ENCODE results near the gene CBX8.

Gene CBX8

DNA sequence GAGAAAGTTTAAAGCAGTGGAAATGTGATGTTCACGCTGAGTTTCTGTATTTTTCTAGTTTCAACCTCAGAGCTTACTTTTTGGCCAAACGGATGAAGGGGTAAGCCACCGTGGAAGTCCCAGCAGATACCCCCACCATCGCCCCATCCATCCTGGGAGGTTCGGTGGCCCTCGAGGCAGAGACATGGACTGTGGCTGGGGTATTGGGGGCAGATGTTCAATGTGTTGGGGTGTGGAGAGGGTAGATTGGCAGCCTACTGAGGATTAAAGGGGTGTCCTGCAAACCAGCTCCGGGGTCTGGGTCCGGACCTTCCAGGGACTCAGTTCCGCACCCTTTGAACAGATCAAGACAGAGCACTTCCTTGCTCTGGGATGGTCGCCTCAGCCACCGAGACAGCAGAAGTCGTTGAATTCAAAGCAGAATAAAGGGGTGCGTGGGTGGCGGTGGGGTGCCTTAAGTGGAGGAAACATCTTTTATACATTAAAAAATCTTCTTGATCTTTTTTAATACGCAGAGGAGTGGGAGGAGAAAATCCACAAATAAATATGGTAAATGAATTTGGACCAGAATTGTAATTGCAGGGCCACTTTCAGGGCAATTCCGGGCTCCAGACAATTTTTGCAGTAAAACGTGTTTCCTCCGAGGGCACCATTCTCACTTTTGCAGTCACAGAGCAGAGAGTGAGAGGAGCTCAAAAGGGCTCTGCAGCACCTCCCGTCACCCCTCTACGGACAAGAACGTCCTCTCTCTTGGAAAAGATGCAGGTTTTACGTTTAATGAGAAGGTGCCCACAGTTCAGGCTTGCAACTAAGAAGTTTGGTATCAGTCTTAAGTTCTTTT is 8.2 kb upstream of the CBX8 start:
- DNase-seq (ENCODE audit: low read depth), result no peak

DNA sequence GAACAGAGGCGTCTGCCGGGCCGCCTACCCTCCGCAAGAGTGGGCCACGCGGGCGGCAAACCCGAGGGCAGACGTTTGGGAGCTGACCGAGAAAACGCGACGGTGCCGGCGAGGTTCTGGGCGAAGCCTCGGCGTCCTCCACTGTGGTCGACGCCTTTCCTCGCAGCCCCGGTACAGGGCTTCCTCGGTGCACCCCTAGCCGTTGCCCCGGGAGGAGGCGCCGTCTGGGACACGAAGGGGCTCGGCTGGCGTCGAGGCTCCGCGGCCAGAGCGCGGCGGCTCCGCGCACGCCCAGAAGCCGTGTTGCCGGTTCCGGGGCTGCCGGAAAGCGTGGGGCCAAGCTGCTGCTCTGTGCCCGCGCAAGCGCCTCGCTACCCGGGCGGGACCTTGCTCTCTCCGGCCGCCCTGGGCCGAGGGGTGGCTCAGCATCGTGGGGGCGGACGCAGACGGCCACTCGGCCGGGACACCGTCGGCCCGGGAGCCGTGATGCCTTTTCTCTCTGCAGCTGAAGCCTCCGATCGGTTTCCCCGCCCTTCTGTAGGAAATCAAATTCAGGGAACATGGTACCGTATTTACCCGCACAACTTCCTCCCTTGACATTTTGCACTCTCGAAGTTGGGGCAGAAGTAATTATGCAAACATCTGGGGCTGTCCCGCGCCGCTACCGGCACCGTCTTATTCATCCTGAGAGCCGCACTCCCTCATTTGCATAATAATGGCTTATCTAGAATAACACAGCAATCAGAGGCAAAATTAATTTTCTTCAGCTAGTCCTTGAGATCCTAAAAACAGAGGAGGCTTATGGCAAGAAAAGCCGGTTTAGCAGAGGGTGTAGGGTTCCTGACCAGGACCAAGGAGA is 7.3 kb upstream of the CBX8 start:
- DNase-seq (ENCODE audit: low read depth), result peak; percentile 42

DNA sequence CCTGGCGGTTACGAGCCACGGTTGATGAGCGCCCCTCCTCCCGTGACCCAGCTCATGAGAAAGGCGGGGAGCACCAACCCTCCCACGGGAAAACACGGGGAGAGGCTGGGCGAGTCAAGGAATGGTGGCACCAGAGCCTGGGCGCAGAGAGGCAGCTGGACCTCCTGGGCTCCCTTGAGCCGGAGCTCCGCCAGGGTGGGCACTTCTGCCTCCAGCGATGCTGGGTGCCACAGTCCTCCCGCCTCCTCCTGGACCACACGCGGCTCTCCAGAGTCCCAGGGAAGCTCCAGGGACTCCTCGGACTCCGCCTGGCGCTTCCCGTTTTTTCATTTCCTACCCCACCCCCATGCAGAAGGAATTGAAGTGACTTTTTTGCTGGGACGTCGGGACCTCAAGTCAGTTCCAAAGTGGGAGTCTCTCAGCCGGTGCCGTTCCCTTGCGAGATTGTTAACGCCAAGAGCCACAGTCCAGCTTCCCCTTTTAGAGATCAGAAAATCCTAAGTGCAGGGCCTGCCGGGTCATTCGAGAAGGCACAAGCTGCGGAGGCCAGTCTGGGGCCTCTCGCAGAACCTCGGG is 6.6 kb upstream of the CBX8 start:
- no peak for DNase-seq (ENCODE audit: low read depth)

DNA sequence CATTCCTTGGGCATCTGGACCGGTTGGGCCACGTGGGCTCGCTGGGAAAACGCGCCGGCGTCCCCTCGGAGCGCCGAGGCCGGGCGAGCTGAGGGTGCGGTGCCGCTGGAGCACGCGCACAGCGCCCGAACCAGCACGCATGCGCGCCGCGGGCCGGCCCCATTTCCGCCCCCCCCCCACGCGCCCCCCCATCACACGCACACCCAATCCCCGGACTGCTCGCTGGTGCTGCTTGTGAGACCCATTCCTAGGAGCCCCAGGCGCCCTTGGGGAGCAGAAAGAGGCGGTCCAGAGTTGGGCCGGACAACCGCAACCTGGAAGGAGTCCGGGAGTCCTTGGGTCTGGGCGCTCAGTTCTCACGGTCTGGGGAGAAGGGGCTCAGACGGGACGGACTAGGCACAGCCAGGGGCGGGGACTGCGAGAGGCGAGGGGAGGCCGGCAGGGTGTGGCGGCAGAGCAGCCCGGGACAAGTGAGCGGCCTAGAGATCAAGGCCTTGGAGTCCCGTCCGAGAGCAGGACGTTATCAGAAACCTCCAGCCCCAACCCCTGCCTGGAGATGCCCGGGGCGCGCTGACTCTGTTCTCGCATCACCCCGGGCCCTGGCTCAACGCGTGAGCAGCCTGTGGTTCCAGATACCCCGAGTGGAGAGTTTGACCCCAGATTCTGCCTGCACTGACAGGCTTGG is 6.0 kb upstream of the CBX8 start:
- no peak for DNase-seq (ENCODE audit: low read depth)

DNA sequence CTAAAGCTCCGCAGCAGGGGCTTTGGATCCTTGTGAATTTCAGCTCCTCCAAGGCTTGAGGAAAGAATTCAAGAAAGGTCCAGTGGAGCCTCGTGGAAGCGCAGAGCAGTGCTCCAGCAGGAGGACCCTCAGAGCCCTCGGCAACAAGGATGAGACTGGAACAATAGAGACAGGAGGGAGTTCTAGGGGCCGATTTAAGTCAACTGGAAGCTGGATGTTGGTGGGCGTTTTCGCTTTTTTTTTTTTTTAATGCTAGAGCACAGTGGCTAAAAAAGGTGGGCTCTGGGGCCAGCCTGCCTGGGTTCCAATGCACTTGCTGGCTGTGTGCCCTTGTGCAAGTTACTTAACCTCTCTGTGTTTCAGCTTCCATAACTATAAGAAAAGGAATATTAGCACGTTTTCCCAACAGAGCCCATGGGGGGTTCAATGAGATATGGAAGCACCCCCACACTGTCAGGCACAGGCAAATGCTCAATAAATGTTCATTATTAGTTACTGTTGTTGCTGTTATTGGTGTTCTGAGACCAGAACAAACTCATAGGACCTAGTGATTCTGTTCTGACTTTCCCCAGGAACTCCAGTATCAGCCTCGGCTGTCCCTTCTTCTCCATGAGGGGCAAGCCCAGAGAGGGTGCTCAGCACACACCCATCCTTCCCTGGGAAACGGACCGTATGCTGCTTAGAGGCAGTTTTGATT is 5.3 kb upstream of the CBX8 start:
- DNase-seq (ENCODE audit: low read depth), result no peak

DNA sequence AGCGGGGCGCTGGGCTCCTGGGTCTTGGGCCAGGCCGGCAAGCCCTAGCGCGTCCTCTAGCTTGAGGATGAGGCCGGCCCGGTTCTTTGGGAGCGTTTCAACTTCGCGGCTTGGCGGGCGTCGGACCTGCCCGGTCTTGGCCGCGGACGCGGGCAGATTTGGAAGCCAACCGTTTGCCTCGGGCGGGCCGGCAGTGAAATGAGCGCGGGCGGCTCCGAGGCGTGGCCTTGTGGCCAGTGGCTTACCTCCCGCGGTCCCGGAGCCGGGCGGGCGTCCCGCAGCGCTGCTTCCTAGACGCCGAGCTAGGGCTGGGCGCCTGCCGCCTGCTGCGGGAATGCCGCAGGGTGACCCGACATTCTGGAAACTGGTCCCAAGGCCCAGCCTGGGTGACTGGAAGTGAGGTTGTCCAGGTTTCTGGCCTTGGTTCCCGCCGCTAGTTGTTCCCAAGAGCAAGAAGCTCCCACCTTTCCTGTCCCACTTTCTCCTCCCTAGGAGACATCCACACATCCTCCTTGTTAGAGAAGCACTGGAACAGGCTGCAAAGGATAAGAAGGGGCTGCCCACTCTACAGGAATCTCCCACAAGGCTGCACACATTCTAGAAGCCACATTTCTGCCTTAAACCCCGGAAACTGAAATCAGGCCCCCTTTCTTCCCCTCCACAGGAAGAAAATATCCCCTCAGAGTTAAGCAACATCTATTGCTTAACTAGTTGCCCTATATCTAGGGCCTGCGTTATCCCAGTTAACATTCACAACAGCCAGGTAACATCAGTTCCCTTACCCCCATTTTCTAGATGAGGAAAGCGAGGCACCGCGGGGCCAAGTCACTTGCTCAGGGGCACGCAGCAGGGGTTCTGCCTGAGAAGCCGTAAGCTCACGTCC is 4.5 kb upstream of the CBX8 start:
- no peak for DNase-seq (ENCODE audit: low read depth)

DNA sequence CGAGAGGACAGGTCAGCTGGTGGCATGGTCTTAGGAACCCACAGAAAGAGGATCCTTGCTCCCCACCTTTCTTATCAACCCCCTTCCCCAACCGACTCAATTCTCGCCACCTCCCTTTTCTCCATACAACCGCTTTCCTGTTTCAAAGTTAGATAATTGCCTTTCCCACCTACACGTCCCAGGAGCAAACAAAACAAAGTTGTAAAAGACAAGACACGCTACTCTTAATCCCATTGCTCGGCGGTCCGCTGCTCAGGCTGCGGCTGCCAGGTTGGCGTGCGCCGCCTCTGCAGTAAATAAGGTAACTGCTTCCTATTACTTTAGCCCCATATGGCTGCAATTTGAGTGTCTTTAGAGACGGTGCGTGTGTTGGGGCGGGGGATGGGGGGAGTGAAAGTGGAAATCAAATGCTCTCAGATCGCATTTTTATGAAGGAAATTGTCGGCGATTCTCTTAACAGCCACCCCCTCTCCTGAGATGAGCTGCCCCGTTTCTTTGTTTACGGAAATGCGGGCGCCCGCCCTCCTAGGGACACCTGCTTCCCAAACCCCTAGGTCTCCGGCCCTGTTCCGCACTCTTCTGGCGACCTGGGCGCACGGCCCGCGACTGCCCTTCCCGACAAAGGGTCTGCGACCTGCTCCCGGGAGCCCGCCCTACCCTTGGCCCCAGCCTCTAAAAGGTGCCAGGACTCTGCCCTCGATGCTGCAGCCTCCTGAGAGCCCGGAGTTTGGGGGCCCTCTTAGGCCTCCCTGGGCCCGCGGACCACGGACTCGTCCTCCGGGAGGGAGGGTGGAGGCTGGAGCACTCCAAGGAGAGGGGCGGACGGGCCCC is 3.7 kb upstream of the CBX8 start:
- no peak for DNase-seq (ENCODE audit: low read depth)

DNA sequence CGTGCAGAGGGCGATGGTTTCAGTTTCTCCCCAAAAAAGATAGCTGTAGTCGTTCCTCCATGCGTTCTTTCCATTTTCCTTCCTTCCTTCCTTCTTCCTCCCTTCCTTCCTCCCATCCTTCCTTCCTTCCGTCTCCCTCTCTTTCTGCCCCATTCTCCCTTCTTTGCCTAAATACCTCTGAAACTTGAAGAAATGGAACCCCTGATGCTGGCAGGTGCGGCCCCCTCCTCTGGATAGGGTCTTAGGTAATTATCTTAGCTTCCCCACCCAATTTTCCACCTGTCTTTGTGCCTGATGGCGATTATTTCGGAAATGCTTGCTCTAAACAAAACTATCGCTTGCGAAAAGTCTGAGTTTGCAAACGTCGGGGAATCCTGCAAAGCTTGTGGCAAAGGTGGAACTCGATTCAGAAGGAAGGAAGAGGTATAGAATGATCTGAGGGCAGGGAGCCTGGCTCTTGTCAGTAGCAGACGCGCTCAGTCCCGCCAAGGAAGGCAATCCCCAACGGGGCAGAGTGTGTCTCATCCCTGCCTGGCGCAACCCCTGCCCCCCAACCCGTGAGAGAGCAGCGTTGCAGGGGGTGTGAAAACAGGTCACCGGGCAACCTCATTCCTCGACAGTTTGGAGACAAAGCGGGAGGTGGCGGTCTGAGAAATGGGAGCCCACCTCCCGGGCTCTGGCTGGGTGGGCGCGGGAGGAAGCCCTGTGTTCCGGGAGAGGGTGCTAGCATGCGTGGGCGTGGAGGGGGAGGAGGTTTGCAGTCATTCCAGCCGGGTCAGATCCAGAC is 2.9 kb upstream of the CBX8 start:
- no peak for DNase-seq (ENCODE audit: low read depth)

DNA sequence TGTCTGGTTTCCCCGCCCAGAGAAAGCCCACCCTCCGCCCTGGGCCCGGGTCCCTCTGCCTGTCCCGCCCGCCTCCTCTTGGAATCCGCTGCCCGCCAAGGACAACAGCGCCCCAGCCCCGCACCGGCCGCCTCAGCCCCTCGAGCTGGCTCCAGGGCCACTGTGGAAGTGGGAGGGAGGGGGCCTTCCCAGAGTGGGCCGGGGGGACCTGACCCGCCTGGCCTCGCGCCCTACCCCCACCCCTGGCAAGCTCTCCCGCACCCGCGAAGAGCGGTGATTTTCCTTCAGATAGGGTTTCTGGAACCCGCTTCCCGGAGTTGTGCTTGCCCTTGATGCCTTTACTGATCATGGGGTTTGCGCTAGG is 2.3 kb upstream of the CBX8 start:
- DNase-seq (ENCODE audit: low read depth), result no peak

DNA sequence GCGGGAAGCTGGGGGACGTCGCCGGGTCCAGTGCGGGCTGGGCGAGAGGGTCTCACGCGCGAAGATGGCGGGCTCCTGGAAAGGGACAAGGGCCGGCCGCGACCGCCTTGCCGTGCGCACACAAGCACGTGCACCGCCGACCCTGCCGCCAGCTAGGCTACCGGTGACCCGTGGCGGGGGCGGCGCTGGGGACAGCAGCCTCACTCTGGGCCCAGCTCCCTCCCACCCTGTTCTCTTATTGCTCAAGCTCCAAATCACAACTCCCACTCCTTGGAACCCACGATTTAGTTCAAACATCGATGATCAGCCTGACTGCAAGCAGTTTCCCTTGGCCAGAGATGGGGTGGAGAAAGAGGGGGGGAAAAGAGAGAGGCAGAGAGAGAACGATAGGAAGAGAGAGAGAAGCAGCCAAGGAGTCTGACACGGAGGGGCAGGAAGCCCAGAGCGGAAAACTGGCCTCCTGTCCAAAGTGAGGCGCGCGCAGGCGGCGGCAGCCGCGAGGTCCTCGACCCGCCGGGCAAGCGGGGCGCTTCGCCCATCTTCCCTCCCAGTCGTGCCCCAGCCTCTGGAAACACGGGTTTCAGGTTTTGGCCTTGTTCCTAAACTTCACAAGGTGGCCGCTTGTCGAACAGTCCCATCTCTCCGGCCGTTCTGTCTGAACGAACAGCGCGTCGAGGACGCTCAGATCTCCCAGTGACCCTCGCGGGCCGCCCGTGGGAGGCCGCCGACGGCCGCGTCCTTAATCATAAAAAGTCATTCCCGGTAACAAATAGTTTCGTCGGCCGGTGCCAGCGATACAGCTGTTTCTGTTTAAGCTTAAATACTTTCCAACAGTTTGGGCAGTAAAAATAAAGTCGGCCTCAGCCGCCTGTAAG is 1.7 kb upstream of the CBX8 start:
- no peak for DNase-seq (ENCODE audit: low read depth)

DNA sequence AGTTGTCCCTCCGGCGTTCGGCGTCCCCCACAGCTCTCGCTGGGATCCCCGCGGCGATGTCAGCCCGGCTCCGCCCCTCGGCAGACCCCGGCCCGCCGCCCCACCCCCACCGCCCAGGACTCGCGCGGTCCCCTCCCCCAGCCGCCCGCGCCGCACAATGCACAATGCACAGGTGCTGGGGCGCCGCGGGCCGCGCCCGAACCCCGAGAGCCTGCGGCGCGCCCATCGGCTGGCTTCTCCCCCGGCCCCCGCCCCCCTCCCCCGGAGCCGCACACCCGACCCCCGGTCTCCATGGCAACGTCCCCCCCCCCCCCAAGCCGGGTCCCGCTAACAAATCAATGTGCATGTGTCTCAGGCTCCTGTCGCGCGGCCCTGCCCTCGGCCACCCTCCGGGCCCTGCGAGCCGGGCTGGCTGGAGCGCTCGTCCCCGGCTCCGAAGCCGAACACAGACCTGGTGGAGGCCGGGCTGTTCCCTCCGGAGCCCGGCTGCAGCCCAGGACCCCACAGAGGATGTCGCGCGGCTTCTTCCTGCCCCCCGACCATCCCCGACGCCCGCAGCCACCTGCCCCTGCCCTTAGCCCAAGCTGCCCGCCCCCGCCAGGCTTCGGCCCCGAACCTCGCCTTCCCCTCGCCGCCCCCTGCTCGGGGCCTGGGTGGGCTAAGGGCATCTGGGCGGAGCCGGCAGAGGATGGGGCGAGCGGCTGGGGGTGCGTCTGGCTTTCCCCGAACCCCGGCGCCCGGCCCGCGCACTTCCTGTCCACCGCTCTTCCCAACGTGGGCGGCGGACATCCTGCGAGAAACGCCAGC is 818 bp upstream of the CBX8 start:
- no peak for DNase-seq (ENCODE audit: low read depth)

DNA sequence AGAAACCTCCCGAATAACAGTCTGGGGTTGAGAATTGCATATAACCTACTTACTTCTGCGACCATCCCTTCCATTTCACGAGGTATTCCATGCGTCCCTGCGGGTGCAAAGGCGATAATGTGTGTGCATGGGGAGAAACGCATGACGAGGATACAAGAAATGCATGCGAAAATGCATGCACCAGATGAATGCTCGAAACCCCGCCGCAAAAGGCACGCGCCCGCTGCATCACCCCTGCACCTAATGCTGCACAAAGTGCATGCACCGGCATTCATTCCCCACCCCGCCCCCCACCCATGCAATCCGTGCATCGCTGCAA is 474 bp downstream of the CBX8 start:
- DNase-seq (ENCODE audit: low read depth), result no peak

DNA sequence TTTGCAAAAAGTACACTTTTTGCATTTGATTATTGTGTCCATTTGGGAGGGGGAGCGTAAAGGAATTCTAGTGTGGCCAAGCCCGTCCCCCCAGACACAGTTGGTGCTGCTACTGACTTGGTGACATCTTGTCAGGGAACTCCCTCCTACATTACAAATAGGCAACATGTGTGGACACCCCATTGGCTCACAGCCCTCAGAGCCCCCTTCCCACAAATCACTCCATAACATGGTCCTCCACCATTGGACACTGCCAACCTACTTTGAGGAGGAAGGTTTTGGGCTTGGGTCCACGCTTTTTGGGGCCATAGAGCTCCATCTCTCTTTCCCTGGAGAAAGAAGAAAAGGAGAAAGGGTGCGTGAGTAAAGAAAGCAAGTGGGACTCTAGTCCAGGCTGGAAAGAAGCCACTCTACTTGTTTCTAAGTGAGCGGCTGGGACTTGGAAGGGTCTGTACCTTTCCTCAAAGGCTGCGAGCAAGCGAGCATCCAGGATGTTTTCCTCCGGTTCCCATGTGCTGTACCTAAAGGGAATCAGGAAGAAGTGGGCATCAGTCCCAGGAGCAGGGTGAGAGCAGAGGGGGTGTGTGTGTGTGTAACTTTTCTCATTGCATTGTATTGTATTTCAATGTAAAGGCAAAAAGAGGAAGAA is 958 bp downstream of the CBX8 start:
- DNase-seq (ENCODE audit: low read depth), result no peak

DNA sequence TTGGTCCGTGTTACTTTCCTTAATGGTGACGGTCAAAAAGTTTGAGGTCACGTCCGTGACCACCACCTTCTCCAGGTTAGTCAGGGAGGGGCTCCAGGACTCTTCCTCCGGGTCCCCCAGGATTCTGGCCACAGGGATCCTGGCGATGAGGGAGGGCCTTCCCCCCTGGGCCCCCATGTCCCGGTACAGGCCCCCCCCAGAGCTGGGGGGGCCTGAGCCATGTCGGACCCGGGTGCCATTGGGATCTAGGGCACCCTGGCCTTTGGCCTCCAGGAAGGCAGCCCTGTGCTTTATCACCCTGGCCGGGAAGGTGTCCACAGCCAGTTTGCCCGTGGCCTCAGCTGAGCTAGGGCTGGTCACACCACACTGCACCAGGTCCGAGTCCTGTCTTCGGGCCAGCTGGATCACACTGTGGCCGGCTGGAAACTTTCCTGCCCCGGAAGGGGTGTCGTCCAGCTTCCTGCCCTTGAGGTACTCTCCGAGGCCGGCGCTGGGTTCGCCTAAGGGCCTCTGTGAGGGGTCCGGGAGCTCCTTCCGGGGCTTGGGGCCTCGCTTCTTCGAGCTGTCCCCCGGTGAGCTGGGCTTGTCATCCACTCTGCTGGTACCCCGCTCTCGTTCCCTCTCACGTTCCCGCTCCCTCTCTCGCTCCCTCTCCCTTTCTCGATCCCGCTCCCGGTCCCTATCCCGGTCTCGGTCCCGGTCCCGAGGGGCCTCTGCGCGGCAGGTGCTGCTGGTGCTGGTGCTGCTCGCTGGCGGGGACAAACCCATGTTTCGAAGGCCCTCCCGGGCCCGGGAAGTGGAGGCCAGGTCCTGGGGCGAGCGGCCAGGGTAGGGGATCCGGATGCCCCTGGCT is 2.0 kb downstream of the CBX8 start:
- no peak for DNase-seq (ENCODE audit: low read depth)

DNA sequence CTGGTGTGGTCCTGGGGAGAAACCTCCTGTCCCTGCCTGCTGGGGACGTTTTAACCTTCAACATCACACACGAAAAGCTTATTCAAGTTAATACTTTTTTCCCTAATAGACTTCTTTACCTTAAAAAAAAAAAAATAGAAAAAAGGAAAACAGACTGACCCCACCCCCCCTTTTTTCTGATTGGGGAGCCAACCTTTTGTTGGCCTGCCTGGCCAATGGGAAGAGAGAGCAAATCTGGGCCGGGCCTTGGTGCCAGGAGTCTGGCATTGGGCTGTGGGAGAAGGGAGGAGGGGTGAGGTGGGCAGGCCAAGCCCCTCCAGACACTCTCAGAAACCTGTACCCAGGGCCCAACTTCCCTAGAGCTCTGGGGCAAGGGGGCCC is 3.0 kb downstream of the CBX8 start:
- DNase-seq (ENCODE audit: low read depth), result no peak

All from activated gamma-delta T cell treated with anti-CD3 and anti-CD28 coated beads, Interleukin-2, amount 50 U/mL, for 16 hours (primary cell).